Fibroblast of lung (primary cell): ENCODE measurements around the gene FNDC3B.

Experiments
- CTCF ChIP-seq, 2 donors: IDR thresholded peaks in 1 of 2; conservative IDR thresholded peaks in 1 of 2; 1 replicate in 1 of 2; 2 replicates in 1 of 2; pipeline ENCODE4 v1.5.1; 2011 to 2012; ENCODE audit warnings: low read length in 2 of 2, control low read depth in 1 of 2, inconsistent platforms in 1 of 2, low read depth in 1 of 2, mild to moderate bottlenecking in 1 of 2
- EZH2 ChIP-seq: IDR thresholded peaks from 2 replicates; pipeline ENCODE4 v1.5.1; 2012; ENCODE audit warnings: low read length, control low read depth, mild to moderate bottlenecking; ENCODE audit errors: missing control alignments

- TF ChIP-seq EZH2 (no peak), CTCF (conservative IDR thresholded peaks at IDR 0.05 in 1 of 2, IDR thresholded peaks at IDR 0.05 in 1 of 2; ENCODE audit: low read depth in 1 of 2, low read length in 2 of 2) (no peak)
Observed at GRCh38 chr3:172155897-172156585, 116.7 kb downstream of the FNDC3B start.
